ENCODE results near the gene RPTOR.

The RPTOR gene

DNA sequence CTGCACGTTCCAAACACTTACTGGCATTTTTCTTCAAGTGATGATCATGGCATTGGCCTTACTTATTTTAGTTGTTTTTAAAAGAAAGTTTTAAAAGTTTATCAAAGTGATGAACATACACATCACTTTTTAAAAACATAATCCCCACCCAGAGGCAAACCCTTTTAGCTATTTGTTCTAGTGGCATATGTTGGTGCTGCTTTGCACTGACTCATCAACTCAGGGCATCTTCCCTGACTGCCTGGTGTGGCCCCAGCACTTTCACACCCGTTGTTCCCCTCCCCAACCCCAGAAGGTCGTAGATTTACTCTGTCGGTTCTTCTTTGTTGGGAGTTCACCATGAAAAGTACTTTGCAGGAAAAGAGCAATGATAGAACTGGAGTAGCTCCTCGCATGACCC is 161.3 kb downstream of the RPTOR start:
- no peaks in the 10 kb centered on the region for H3K27me3 ChIP-seq (ENCODE audit: low read depth, low read length)
- no peak for TF ChIP-seq EZH2phosphoT487 (IDR thresholded peaks at IDR 0.05; ENCODE audit: low read depth)
- TF ChIP-seq, protein P1, sequence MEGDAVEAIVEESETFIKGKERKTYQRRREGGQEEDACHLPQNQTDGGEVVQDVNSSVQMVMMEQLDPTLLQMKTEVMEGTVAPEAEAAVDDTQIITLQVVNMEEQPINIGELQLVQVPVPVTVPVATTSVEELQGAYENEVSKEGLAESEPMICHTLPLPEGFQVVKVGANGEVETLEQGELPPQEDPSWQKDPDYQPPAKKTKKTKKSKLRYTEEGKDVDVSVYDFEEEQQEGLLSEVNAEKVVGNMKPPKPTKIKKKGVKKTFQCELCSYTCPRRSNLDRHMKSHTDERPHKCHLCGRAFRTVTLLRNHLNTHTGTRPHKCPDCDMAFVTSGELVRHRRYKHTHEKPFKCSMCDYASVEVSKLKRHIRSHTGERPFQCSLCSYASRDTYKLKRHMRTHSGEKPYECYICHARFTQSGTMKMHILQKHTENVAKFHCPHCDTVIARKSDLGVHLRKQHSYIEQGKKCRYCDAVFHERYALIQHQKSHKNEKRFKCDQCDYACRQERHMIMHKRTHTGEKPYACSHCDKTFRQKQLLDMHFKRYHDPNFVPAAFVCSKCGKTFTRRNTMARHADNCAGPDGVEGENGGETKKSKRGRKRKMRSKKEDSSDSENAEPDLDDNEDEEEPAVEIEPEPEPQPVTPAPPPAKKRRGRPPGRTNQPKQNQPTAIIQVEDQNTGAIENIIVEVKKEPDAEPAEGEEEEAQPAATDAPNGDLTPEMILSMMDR (IDR thresholded peaks at IDR 0.05; ENCODE audit: low read depth, low read length), result no peak
- peaks cover 5% of the 10 kb centered on the region for H3K36me3 ChIP-seq (replicated peaks; ENCODE audit: low read depth, low read length)
- H3K27ac ChIP-seq (ENCODE audit: low read length), result no peak overlapping the region
- no peak overlapping the region for H3K4me3 ChIP-seq (ENCODE audit: low read length)
- no peak overlapping the region for H3K4me2 ChIP-seq (ENCODE audit: low read length)
- peaks cover 44% of the 10 kb centered on the region for H4K20me1 ChIP-seq (ENCODE audit: insufficient read depth, low read length)
- no peak overlapping the region for H2AFZ ChIP-seq (ENCODE audit: low read depth, low read length)
- peaks cover 11% of the 10 kb centered on the region for H3K4me1 ChIP-seq (ENCODE audit: low read length)
- H3K79me2 ChIP-seq (ENCODE audit: low read length), result peaks cover 30% of the 10 kb centered on the region
- no peaks in the 10 kb centered on the region for H3K9me3 ChIP-seq (ENCODE audit: insufficient read depth, low read length)
- no peak overlapping the region for H3K9ac ChIP-seq (ENCODE audit: low read length)

DNA sequence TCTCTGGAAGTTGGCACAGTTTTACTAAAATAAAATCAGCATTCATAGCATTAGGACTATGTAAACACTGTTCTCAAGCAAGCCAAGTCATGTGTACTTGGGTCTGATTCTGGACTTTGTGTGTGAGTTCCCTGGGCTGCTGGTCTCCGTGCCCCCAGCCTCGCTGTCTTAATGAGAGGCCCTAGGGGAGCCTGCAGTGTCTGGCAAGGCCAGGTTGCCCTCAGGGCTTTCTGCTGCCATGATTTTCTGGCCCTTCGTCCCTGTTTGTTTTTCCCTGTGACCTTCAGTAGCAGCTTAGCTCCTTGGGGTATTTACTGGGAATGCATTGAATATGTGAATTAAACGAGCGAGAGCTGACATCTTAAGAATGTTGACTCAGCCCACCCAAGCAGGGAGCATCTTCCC is 161.8 kb downstream of the RPTOR start:
- Histone ChIP-seq H4K20me1 (ENCODE audit: insufficient read depth, low read length) (peaks cover 43% of the 10 kb centered on the region), H3K36me3 (replicated peaks; ENCODE audit: low read depth, low read length) (peaks cover 5% of the 10 kb centered on the region), H3K27ac (ENCODE audit: low read length) (no peak overlapping the region), H3K79me2 (ENCODE audit: low read length) (peaks cover 29% of the 10 kb centered on the region), H3K27me3 (ENCODE audit: low read depth, low read length) (no peaks in the 10 kb centered on the region), H3K4me1 (ENCODE audit: low read length) (peaks cover 16% of the 10 kb centered on the region), H3K4me2 (ENCODE audit: low read length) (no peak overlapping the region), H3K4me3 (ENCODE audit: low read length) (no peak overlapping the region), H3K9ac (ENCODE audit: low read length) (no peak overlapping the region), H2AFZ (ENCODE audit: low read depth, low read length) (no peak overlapping the region), H3K9me3 (ENCODE audit: insufficient read depth, low read length) (no peaks in the 10 kb centered on the region)
- no peak for TF ChIP-seq EZH2phosphoT487 (IDR thresholded peaks at IDR 0.05; ENCODE audit: low read depth)
- TF ChIP-seq, protein P1 (IDR thresholded peaks at IDR 0.05; ENCODE audit: low read depth, low read length), result no peak

DNA sequence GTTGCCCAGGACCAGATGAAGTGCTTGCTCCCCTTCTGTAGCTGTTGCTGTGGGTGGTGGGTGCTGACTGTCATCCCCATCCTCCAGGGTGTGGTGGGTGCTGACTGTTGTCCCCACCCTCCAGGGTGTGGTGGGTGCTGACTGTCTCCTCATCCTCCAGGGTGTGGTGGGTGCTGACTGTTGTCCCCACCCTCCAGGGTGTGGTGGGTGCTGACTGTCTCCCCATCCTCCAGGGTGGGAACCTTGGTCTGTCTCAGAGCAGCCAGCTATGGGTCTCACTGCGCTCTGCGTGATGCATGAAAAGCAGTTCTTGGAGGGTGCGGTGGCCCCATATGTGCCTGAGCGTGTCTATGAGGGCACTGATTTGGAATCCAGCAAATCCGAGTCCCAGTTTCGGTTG is 163.8 kb downstream of the RPTOR start:
- H3K4me2 ChIP-seq (ENCODE audit: low read length), result no peak overlapping the region
- no peak overlapping the region for H2AFZ ChIP-seq (ENCODE audit: low read depth, low read length)
- H3K9me3 ChIP-seq (ENCODE audit: insufficient read depth, low read length), result no peaks in the 10 kb centered on the region
- peaks cover 34% of the 10 kb centered on the region for H3K79me2 ChIP-seq (ENCODE audit: low read length)
- H4K20me1 ChIP-seq (ENCODE audit: insufficient read depth, low read length), result peaks cover 28% of the 10 kb centered on the region
- peaks cover 32% of the 10 kb centered on the region for H3K4me1 ChIP-seq (ENCODE audit: low read length)
- TF ChIP-seq, protein P1 (IDR thresholded peaks at IDR 0.05; ENCODE audit: low read depth, low read length), result no peak
- no peak for TF ChIP-seq EZH2phosphoT487 (IDR thresholded peaks at IDR 0.05; ENCODE audit: low read depth)
- no peak overlapping the region for H3K27ac ChIP-seq (ENCODE audit: low read length)
- H3K4me3 ChIP-seq (ENCODE audit: low read length), result no peak overlapping the region
- H3K9ac ChIP-seq (ENCODE audit: low read length), result no peak overlapping the region
- no peaks in the 10 kb centered on the region for H3K27me3 ChIP-seq (ENCODE audit: low read depth, low read length)
- peaks cover 8% of the 10 kb centered on the region for H3K36me3 ChIP-seq (replicated peaks; ENCODE audit: low read depth, low read length)

DNA sequence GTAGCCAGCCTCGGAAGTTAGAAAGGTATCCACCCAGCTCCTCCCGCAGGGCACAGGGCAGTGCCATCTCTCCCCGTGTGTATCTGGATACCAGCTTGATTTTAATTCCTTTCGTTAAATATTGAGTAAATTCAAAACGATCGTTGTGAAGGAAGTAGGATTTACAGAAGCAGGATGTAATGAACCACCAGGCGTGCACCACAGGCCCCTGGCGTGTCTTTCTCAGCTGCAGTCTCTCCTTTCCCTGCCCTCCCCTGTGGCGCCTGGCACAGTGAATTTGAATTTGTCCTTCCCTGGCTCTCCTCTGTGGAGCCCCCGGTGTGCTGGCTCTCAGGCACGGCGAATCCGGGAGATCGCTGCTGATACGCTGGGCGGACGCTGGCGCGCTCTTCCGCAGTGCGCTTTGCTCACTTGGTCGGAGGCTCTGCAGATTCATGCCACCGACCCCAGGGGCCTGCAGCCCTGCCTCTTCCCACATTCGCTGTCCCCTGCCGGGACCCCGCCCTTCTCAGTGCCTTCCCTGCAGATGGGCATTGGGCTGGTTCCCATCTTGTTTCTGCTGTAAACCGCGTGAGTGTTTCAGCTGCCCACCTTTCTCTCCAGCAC is 164.6 kb downstream of the RPTOR start:
- no peak overlapping the region for H3K27ac ChIP-seq (ENCODE audit: low read length)
- peaks cover 31% of the 10 kb centered on the region for H3K79me2 ChIP-seq (ENCODE audit: low read length)
- peaks cover 8% of the 10 kb centered on the region for H3K36me3 ChIP-seq (replicated peaks; ENCODE audit: low read depth, low read length)
- H3K4me3 ChIP-seq (ENCODE audit: low read length), result no peak overlapping the region
- no peaks in the 10 kb centered on the region for H3K27me3 ChIP-seq (ENCODE audit: low read depth, low read length)
- no peak overlapping the region for H2AFZ ChIP-seq (ENCODE audit: low read depth, low read length)
- peaks cover 23% of the 10 kb centered on the region for H4K20me1 ChIP-seq (ENCODE audit: insufficient read depth, low read length)
- H3K4me2 ChIP-seq (ENCODE audit: low read length), result no peak overlapping the region
- no peak for TF ChIP-seq EZH2phosphoT487 (IDR thresholded peaks at IDR 0.05; ENCODE audit: low read depth)
- TF ChIP-seq, protein P1 (IDR thresholded peaks at IDR 0.05; ENCODE audit: low read depth, low read length), result no peak
- no peaks in the 10 kb centered on the region for H3K9me3 ChIP-seq (ENCODE audit: insufficient read depth, low read length)
- peaks cover 31% of the 10 kb centered on the region for H3K4me1 ChIP-seq (ENCODE audit: low read length)
- no peak overlapping the region for H3K9ac ChIP-seq (ENCODE audit: low read length)
